Prostate gland (tissue), 2 donors: Measurements from ENCODE around the gene GRN. TPM values are rescaled to one million over a fixed set of nuclear protein-coding genes. Genes with fewer than 3 reads are reported as not detected.

Source experiments
- DNase-seq: peaks from one replicate; pipeline ENCODE4 v3.0.0-alpha.2; 2019; ENCODE audit warnings: low spot score
- H3K27ac ChIP-seq, 2 donors: fragments of 200-600 bp; sonication (generic); 2 replicates each; pipeline ENCODE4 v1.5.1; 2017 to 2019
- H3K27me3 ChIP-seq: fragments of 200-600 bp; sonication (generic); replicated peaks from 2 replicates; pipeline ENCODE4 v1.5.1; 2019; ENCODE audit not compliant: insufficient read depth
- H3K36me3 ChIP-seq, 2 donors: fragments of 200-600 bp; sonication (generic); 1 replicate in 1 of 2; 2 replicates in 1 of 2; pipeline versions ENCODE4 v1.5.1 to v1.8.1; 2017 to 2019
- H3K4me1 ChIP-seq: fragments of 200-600 bp; sonication (generic); replicated peaks from 2 replicates; pipeline ENCODE4 v1.5.1; 2019
- H3K4me3 ChIP-seq, 2 donors: fragments of 200-600 bp; sonication (generic); 2 replicates each; pipeline ENCODE4 v1.5.1; 2017 to 2019
- H3K9me3 ChIP-seq: fragments of 200-600 bp; sonication (generic); 2 replicates; pipeline ENCODE4 v1.5.1; 2017
- CTCF ChIP-seq, 4 experiments: fragments of 200-600 bp in 2 of 4; fragments of 450-650 bp in 2 of 4; sonication (generic) in 2 of 4; IDR thresholded peaks; 1 replicate in 3 of 4; 2 replicates in 1 of 4; pipeline ENCODE4 v1.5.1; 2016 to 2019; ENCODE audit warnings: antibody characterized with exemption in 4 of 4, mild to moderate bottlenecking in 2 of 4, moderate library complexity in 2 of 4
- POLR2A ChIP-seq: fragments of 450-650 bp; IDR thresholded peaks from one replicate; pipeline ENCODE4 v1.6.1; 2016; ENCODE audit warnings: antibody characterized with exemption, mild to moderate bottlenecking
- POLR2AphosphoS5 ChIP-seq: sonication (generic); formaldehyde crosslinking; IDR thresholded peaks from one replicate; pipeline ENCODE4 v1.6.1; 2017; ENCODE audit warnings: antibody characterized with exemption
- WGBS: methylation state at CpG from one replicate; pipeline ENCODE4 v1.1.5; 2018; 5-methylcytosine and 5-hydroxymethylcytosine counted together
- intact Hi-C: fragments of 100-400 bp; cut with DNase I; formaldehyde crosslinking; loops from one replicate; pipeline ENCODE4 v1.14.2; 2022
- total RNA-seq, 2 donors: library from RNA; depleted of rRNA; stranded (reverse); fragments of >200 nt; gene quantifications; one replicate each; pipeline ENCODE4 v1.1.0, GENCODE V29; 2016

The GRN gene
- total RNA-seq, 2 donors from 2014 or later, result 319 to 404 TPM

GRCh38 chr17:44331249-44331760 lies 13.8 kb upstream of the GRN start:
- no peaks in the 10 kb centered on the region for H3K27me3 ChIP-seq
- WGBS, result 4% methylated on average over 7 of the region's 7 CpGs
- no peak overlapping the region for H3K27ac ChIP-seq
- H3K4me1 ChIP-seq, result no peaks in the 10 kb centered on the region
- peak in 3 of 4 experiments; percentile 77 to 80 (median 78) for TF ChIP-seq CTCF (IDR thresholded peaks at IDR 0.05)
- peak; percentile 69 for TF ChIP-seq POLR2AphosphoS5
- no peak for TF ChIP-seq POLR2A
- no peaks in the 10 kb centered on the region for H3K9me3 ChIP-seq
- intact Hi-C loops, result no loop called here
- peak; percentile 63 for DNase-seq
- H3K4me3 ChIP-seq, result no peak overlapping the region
- no peaks in the 10 kb centered on the region for H3K36me3 ChIP-seq

DNA sequence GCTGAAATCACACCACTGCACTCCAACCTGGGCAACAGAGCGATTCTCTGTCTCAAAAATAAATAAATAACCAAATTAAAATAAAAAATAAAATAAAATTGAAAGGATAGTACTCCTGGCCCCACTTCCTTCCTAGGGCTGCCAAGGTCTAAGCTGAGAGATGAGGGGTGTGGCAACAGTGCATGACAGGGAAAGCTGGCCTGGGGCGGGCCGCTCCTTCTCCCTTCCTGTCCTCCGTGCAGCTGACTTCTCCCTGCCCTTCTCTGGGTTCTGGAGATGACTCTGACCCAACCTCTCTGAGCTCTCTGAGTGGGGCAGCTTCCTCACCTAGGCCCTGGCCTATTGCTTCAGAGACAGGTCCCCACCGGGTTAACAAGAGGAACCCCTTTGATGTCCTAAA lies 11.7 kb upstream of the GRN start:
- Histone ChIP-seq H3K4me1 (no peaks in the 10 kb centered on the region), H3K27me3 (no peaks in the 10 kb centered on the region), H3K9me3 (no peaks in the 10 kb centered on the region), H3K4me3 (no peak overlapping the region), H3K27ac (no peak overlapping the region), H3K36me3 (no peaks in the 10 kb centered on the region)
- DNase-seq, result no peak
- intact Hi-C loops, result no loop called here
- 57% methylated on average over 5 of the region's 5 CpGs for WGBS
- TF ChIP-seq POLR2AphosphoS5 (no peak), CTCF (IDR thresholded peaks at IDR 0.05) (no peak), POLR2A (no peak)

DNA sequence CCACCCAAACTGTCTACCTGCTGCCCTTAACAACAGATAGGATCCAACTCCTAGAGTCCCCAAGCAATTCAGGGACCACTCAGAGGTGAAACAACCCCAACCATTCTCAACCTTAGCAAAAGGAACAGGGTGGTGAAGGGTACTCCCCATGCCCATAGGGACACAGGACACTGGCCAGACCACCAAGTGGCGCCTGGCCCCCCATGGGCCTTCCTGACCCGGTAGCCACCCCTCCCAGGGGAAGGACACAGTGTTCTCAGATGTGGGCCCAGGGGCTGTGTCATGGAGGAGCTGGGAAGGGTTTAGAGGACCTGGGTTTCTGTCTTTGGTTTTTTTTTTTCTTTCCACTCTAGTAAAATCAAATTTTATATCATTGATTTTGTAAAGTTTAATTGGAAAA lies 10.8 kb upstream of the GRN start:
- intact Hi-C loops, result no loop called here
- Histone ChIP-seq H3K9me3 (no peaks in the 10 kb centered on the region), H3K36me3 (no peaks in the 10 kb centered on the region), H3K27me3 (no peaks in the 10 kb centered on the region), H3K27ac (no peak overlapping the region), H3K4me1 (no peaks in the 10 kb centered on the region), H3K4me3 (no peak overlapping the region)
- WGBS, result 42% methylated on average over 2 of the region's 2 CpGs
- DNase-seq, result no peak
- no peak for TF ChIP-seq POLR2AphosphoS5
- no peak for TF ChIP-seq POLR2A
- TF ChIP-seq CTCF (IDR thresholded peaks at IDR 0.05), result no peak

- Histone ChIP-seq H3K4me3 (no peak overlapping the region), H3K4me1 (no peaks in the 10 kb centered on the region), H3K27me3 (no peaks in the 10 kb centered on the region), H3K27ac (no peak overlapping the region), H3K9me3 (no peaks in the 10 kb centered on the region), H3K36me3 (no peaks in the 10 kb centered on the region)
- WGBS, result 54% methylated on average over 3 of the region's 3 CpGs
- DNase-seq, result no peak
- TF ChIP-seq POLR2A (no peak), CTCF (IDR thresholded peaks at IDR 0.05) (no peak), POLR2AphosphoS5 (no peak)
- intact Hi-C loops, result no loop called here
Measured at GRCh38 chr17:44334727-44335126, 10.4 kb upstream of the GRN start.

- Histone ChIP-seq H3K36me3 (no peaks in the 10 kb centered on the region), H3K27ac (no peak overlapping the region), H3K27me3 (no peaks in the 10 kb centered on the region), H3K4me1 (no peaks in the 10 kb centered on the region), H3K9me3 (no peaks in the 10 kb centered on the region), H3K4me3 (no peak overlapping the region)
- TF ChIP-seq CTCF (IDR thresholded peaks at IDR 0.05) (no peak), POLR2AphosphoS5 (no peak)
- intact Hi-C loops, result no loop called here
- WGBS, result 80% methylated on average over 3 of the region's 3 CpGs
- DNase-seq, result no peak
Measured at GRCh38 chr17:44335564-44335963, 9.5 kb upstream of the GRN start.
